GM19372 (cell line): ENCODE measurements around the gene KIAA1210.

ENCODE experiments used
- ATAC-seq: cut with Tn5 transposase; IDR thresholded peaks from one replicate; pipeline ENCODE4 v1.9.1; 2021; ENCODE audit warnings: mild to moderate bottlenecking, low read depth, moderate library complexity; ENCODE audit not compliant: unreplicated experiment

KIAA1210 gene

DNA sequence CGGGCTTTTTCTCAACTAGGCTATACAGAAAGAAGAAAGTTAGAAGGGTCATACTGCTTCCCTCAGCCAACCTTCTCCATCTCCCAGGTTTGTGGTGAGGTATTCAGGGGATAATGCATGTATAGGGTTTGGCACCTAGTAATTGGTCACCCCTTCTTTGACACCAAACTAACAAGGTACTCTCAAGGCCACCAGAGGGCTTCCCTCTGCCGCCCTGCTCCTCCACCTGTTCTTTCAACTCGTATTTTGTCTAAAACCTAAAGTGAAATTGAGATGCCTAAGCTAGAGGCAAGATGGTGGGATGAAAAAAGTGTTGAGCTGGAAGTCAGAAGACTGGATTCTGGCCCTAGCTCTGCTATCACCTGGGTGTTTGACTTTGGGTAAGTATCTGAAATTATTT, 32.8 kb downstream of the KIAA1210 start:
- no peak for ATAC-seq

DNA sequence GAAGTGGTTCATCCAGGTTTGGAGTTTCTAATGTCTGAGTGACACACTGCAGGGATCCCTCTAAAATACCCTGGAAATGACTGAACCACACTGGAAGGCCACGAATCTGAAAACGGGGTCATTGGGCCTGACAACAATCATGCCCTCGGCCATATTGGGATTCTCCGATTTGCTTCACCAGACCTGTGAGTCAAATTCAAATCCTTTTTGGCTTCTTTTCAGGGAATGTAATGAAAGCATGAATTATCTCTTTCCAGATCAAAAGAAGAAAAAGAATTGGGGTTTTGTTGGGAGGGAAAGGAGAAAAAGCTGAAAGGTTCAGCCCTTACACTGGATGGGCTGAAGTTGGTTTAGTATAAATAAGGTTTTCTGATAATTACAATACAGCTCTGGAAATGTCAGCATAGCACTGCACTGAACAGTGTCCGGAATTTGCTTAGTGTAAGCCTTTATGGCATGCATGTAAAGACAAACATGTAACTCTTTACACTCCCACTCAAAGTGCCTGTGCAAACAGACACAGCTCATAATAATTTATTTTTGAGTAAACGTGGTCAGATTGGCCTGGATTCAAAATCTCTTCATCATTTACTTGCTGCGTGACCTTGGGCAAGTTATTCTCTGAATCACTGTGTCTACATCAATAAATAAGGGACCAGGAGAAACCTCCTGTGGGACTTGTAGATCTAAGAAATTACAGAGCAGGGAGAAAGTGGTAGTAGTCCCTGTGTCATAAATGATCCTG, 33.4 kb downstream of the KIAA1210 start:
- ATAC-seq = no peak

DNA sequence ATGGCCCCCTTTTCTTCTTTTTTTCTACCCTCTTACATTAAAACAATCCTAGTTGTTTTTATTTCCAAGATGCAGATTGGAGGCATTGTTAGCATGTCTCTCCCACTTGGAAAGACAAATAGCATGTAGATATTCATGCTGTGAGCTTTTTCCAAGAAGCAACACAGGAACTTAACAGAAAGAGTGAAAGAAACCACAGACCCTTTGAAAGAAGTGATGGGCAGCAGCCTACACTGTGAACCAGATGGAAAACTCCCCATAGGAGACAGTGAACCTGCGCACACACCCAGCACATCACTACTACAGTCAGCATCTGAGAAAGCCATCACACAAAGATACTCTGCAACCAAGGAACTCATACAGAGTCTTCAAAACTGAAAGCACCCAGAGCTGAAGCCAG, 37.0 kb downstream of the KIAA1210 start:
- no peak for ATAC-seq

DNA sequence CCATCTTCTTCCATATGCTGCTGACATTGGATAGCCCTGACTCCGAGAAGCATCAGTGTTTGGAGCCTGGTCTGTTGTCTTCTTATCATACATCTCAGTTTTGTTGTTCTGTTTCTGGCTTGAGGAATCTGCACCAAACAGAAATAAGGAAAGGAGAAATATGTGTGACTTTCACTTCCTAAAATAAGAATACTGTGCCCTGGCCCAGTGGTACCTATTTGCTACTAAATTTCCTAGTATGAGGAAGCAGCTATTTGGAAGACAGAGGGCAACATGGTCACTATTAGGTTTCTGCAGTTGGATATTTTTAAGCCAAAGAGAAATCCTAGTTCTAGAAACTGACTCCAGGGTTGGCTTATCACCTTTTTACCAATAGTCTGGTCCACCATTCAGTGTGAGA, 38.0 kb downstream of the KIAA1210 start:
- ATAC-seq = no peak

DNA sequence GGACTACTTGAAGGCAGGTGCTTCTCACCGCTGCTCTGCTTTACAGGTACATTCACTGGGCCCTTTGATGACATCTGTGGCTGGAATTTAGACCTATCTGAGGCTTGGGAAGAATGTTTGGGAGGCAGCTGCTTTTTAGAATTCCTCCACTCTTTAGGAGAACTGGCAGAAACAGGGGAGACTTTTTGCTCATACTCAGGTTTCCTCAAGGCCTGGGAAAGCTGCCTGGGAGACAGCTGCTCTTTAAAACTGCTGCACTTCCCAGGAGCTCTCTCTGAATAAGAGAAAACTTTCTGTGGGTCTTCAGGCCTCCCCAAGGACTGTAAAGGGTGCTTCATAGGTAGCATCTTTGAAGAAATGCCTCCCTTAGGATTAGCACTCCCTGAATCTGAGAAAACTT, 40.5 kb downstream of the KIAA1210 start:
- ATAC-seq = no peak

DNA sequence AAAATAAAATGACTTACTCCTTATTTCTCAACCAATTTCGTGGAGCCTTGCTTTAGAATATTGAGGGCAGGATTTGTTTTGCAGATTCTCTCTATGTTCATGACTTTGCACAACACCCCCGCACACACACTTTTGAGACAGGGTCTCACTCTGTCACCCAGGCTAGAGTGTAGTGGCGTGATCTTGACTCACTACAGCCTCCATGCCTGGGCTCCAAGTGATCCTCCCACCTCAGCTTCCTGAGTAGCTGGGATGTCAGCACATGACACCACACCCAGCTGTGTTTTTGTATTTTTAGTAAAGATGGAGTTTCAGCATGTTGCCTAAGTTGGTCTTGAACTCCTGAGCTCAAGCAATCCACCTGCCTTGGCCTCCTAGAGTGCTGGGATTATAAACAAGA, 42.8 kb downstream of the KIAA1210 start:
- no peak for ATAC-seq

DNA sequence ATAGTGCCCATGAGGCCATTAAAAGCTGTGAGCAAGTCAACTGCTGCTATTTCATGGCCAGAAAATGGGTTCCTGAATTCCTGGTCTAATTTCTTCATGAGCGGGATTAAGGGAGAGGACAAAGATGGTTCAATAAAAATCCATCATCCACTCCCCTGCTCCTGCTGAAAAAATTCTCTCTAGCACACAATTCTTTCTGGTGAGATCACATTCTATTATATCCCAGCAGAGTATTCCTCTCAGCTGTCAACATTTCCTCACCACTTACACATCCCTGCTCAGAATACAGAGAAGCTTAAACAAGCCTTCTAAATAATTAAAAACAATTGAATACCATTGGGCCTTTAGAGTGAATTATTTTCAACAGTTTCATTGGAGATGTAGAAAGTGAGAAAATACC, 45.3 kb downstream of the KIAA1210 start:
- no peak for ATAC-seq

DNA sequence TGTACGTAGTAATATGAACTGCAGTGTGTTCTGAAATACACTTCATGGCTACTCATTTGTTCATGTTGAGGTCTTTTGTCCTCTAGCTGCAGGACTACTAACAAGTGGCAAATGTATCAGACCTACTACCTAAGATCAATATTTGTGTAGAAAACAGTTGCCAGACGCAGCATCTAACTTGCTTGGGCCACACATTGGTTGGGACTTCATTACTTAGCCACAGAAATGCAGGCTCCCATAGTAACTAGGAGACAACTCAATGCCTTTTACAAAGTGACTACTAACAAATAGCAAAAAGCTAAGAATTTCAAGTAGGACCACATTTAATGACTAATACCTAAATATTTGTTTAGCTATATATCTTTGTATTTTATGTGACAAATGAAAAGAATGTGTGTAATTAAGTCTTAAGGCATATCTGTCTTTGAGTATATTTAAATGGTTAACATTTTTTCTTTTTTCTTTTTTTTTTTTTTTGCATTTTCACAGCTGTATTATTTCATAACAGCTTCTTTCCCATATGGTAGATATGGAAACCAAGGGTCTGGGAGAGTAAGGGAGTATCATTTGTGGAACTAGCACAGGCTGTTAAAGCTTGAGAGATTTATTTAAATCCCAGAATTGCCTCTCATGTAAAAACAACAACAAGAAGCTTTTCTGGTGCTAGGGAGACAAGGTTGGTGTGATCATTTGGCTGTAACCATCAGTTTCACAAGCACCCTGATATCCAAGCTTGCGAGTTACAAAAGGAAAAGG, 52.2 kb downstream of the KIAA1210 start:
- ATAC-seq = no peak

DNA sequence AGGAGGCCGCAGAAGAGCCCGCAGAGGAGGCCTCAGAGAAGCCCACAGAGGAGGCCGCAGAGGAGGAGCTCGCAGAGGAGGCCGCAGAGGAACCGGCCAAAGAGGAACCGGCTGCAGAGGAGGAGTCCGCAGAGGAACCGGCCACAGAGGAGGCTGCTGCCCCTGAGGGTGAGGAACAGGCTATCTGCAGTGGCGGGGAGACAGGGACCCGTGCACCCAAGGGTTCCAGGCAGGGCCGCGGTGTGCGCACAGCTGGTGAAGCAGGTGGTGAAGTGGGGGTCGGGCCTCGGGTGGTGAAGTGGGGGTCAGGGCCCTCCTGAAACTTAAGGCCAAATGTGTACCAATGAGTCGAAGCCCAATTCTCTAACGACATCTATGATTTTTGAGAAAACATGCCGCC, 53.7 kb downstream of the KIAA1210 start:
- ATAC-seq = no peak

DNA sequence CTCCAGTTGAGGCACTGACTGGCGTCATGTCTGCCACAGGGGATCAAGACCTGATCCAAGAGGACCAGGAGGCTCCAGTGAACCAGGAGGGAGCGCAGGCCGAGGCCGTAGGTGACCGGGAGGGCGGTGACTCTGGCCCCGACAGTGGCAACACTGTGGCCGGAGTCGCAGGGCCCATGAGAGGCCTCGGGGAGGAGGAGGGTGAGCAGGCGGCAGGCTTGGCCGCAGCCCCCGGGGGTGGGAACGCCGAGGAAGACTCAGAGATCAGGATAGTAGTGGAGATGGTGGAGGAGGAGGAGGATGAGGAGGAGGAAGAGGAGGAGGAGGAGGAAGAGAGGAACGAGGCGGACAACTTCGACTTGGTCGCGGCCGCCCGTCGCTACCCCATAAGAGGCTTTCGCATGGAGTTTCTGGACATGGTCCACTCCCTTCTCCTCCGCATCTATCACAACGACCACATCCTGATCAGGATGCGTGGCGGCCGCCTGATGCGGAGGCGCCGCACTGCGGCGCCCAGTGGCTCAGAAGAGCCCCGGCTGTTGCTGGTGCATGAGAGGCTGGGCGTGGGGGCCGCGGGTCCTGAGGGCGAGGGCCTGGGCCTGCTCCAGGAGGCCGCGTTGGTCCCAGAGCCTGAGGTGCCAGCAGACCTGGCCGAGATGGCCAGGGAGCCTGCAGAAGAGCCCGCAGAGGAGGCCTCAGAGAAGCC, 54.3 kb downstream of the KIAA1210 start:
- no peak for ATAC-seq

DNA sequence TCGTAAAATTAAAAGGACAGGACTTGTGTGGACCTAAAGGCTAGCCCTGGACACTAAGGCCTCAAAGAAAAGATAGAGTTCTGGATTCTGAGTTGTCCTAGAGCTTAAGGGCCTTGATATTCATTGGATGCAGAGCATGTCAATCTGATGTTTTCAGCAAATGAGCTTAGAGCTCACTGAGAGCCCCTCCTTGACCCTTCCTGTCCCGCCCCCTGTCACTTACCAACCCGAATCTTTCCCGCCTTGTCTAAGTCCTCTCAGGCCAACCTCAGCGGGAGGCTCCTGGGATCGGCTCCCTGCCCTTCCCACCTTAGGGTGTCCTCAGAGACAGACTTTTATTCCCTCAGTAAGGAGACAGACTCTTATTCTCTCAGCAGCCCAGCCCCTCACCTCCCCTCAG, 54.9 kb downstream of the KIAA1210 start, which contains the start of gene CT47C1:
TSS of gene CT47C1 (plus strand) at position 250 of the 400 bp plus-strand sequence. CDS start 233 bp downstream, outside the sequence.
- ATAC-seq = no peak

DNA sequence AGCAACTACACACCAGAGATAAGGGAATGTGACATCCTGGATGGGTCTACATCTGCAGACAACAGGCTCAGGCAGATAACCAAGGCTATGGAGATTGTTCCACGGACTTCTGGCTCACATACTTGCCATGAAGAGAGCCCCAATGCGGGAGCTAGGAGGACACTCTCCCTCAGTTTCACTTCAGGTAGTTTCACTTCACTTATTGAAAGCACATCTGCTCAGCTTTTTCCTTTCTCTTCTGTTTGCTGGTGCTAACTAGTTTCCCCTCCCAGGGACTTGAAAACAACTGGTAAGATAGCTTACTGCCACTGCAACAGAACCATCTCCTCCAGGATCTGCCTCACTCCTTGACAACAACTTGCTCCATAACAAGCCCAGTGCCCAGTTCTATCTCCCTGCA, 56.2 kb downstream of the KIAA1210 start:
- ATAC-seq = no peak

DNA sequence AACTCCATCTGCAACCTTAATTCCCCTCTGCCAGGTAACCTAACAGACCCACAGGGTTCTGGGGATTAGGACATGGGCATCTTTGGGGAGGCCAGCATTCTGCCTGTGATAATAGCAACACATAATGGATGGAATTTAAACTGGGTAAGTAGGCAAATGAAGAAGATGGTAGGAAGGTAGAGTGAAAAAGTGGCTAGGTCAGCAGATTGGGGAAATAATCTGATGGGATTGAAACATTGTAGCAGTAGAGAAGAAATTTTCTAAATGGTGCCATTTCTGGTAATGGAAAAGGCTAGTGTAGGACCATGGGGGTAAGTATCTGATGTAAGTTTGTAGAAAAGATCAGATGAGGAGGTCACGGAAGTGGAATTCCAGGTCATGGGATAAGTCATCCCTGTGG, 57.9 kb downstream of the KIAA1210 start:
- no peak for ATAC-seq

DNA sequence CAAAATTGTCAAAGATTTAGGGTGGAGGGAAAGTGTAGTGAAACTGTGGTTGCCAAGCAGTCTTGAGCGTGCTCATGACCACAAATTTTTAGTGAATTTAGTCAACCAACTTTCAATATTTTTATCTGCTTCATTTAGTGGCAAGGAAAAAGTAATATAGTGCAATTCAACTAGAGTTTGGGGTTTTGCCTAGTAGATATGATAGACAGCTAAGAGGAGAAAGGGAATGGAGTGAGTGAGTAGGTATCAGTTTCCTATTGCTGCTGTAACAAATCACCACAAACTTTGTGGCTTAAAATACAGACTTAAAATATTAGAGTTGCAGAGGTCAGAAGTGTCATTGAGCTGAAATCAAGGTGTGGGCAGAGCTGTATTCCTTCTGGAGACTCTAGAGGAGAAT, 58.5 kb downstream of the KIAA1210 start:
- ATAC-seq = no peak

DNA sequence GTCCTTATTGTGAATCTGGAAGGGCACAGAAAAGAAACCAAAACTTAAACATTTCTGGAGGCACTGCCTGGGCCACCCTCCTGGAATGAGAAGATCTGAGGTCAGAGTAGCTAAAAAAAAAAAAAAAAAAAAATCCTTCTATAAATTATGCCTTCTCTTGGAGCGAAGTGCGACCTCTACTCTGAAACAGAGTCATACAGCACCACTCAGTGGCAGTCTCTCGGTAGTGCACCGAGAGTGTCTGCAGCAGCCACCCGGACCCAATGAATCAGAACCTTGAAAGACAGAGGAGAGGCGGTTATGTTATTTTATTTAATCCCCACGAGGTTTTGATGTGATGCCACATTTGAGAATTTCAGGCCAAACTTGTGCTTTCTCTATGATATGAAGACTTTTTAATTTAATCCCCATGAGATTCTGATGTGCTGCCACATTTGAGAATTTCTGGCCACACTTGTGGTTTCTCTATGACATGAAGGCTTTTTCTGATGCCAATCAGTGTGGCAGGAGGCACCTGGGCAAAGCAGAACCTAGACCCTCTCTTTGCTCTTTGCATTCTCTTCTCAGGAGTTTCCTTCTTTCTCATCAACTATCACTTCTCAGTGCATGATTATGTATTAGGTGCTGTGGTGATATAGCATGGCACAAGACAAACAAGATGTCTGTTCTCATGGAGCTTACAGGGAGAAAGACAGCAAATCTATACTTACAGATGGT, 60.4 kb downstream of the KIAA1210 start:
- no peak for ATAC-seq

DNA sequence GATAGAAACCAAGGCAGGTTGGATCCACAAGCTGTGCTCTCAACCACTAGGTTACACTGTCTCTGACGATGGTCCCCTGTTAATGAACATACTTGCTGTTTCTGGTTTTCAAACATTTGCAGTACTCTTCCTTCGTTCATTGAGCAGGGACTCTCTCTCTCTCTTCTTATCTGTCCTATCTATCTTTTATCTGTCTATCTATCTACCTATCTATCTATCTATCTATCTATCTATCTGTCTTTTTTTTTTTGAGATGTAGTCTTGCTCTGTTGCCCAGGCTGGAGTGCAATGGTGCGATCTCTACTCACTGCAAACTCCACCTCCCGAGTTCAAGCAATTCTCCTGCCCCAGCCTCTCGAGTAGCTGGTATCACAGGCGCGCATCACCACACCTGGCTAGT, 64.2 kb downstream of the KIAA1210 start:
- no peak for ATAC-seq

DNA sequence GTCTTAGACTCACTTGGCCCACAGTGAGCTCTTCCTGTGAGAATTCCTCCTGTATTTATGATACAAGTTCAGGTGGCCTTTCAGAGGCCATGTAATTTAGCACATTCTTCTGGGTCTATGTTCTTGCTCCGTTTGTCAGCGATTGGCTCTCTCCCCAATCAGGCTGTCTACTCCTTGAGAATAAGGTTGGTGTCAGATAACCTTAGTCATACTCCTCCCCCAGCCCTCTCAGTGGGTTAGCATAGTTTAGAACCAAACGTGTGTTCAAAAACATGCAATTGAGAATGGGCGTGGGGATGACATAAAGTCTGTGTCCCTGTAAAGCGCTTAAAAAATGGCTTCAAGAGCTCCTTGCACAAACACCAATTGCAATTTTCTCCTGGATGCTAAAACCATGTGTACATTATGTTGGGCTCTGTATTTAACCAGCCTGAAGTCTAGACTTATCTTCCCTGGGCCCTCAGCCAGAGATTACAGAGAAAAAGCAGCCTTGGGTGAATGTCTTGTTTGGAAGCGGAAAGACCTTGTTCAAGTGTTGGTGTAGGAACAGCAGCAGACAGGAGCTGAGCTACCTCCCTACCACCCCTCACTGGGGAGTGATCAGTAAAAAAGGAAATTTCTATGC, 64.8 kb downstream of the KIAA1210 start:
- ATAC-seq = no peak

DNA sequence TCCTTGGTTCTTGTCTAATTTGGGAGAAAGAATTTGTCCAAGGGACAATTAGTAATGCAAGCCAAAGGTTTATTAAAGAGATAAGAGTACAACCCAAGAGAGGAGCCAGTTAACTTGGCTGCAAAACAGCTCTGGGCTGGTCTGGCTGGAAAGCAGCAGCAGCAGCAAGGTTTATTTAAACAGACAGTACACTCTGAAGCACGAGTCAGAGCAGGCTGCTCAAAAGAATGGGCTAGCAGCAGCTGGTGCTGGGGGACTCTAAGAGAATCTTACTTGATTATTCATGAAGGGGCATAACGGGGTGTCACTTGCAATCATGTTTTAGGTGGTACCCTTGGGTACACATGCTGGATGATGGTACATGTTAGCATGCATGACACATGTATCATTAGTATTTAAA, 71.9 kb downstream of the KIAA1210 start:
- ATAC-seq = no peak

DNA sequence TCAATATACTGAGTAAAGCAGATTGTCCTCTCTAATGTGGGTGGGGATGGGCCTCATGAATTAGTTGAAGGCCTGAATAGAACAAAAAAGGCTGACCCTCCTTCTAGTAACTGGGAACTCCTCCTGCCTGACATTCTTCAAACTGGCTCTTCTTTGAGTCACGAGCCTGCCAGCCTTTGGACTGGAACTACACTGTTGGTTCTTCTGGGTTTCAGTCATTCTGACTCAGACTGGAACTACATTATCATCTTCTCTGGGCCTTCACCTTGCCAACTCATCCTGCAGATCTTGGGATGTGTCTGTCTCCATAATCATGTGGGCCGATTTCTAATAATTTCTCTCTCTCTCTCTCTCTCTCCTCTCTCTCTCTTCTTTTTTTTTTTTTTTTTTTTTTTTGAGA, 81.7 kb downstream of the KIAA1210 start:
- ATAC-seq = no peak

DNA sequence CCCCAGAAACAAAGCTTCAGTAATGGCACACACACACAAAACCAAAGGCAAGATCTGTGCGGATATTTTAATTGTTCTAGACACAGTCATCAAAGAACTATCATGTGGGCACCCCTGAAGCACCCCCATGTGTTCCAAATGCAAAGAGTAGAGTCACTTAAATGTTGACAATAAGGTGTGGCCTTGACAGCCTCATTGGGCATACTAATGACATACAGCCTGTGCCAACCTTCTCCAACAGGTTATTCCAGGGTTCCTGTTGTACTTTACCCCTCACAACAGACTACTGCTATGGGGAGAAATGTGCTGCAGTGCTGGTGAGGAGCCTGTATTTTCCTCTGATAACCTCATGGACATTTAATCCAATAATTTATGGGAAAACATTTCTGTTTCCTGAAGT, 84.6 kb downstream of the KIAA1210 start:
- ATAC-seq = no peak
